ENCODE measurements around the gene UFL1. TPM values are rescaled to one million over a fixed set of nuclear protein-coding genes. Genes with fewer than 3 reads are reported as not detected.
"Not testable (repeated sequence)": the region's sequence is repeated elsewhere in the genome, so short reads cannot be mapped to it uniquely, and the experiment has no call there.

Gene UFL1
- total and polyA plus RNA-seq, 12 donors: 19.7 to 54.4 (median 32.5) TPM

GRCh38 chr6:96547654-96548053 lies 26.0 kb downstream of the UFL1 start:
- DNase-seq: no peak
- H3K27me3 ChIP-seq: no peaks in the 10 kb centered on the region
- no peaks in the 10 kb centered on the region for H3K4me1 ChIP-seq (replicated peaks in 1 of 2)
- H3K27ac ChIP-seq: no peak overlapping the region
- H3K36me3 ChIP-seq (replicated peaks in 1 of 2): peaks cover 0 to 67% of the 10 kb centered on the region in 2 donors
- TF ChIP-seq, protein P1, sequence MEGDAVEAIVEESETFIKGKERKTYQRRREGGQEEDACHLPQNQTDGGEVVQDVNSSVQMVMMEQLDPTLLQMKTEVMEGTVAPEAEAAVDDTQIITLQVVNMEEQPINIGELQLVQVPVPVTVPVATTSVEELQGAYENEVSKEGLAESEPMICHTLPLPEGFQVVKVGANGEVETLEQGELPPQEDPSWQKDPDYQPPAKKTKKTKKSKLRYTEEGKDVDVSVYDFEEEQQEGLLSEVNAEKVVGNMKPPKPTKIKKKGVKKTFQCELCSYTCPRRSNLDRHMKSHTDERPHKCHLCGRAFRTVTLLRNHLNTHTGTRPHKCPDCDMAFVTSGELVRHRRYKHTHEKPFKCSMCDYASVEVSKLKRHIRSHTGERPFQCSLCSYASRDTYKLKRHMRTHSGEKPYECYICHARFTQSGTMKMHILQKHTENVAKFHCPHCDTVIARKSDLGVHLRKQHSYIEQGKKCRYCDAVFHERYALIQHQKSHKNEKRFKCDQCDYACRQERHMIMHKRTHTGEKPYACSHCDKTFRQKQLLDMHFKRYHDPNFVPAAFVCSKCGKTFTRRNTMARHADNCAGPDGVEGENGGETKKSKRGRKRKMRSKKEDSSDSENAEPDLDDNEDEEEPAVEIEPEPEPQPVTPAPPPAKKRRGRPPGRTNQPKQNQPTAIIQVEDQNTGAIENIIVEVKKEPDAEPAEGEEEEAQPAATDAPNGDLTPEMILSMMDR (IDR thresholded peaks at IDR 0.05): no peak
- TF ChIP-seq POLR2A (IDR thresholded peaks at IDR 0.05): no peak
- no peak overlapping the region for H3K4me3 ChIP-seq
- intact Hi-C loops (cut with DNase I): no loop called here
- H3K9me3 ChIP-seq (replicated peaks in 1 of 3): no peaks in the 10 kb centered on the region
- WGBS, 4 donors: 93 to 97% (median 97%) methylated on average over 4 of the region's 4 CpGs

GRCh38 chr6:96554558-96554957 lies 33.0 kb downstream of the UFL1 start:
- H3K27ac ChIP-seq: no peak overlapping the region
- H3K4me3 ChIP-seq: no peak overlapping the region
- H3K4me1 ChIP-seq (replicated peaks in 1 of 2): no peaks in the 10 kb centered on the region
- TF ChIP-seq, protein P1 (IDR thresholded peaks at IDR 0.05): no peak
- TF ChIP-seq POLR2A (IDR thresholded peaks at IDR 0.05): no peak
- peaks cover 0 to 62% of the 10 kb centered on the region in 2 donors for H3K36me3 ChIP-seq (replicated peaks in 1 of 2)
- WGBS, 4 donors: 83 to 96% (median 92%) methylated on average over 4 of the region's 4 CpGs
- intact Hi-C loops (cut with DNase I): no loop called here
- no peak for DNase-seq
- H3K27me3 ChIP-seq: no peaks in the 10 kb centered on the region
- H3K9me3 ChIP-seq (replicated peaks in 1 of 3): no peaks in the 10 kb centered on the region

- H3K27ac ChIP-seq; H3K4me1 ChIP-seq (replicated peaks in 1 of 2); intact Hi-C loops (cut with DNase I); H3K4me3 ChIP-seq; H3K27me3 ChIP-seq; H3K9me3 ChIP-seq (replicated peaks in 1 of 3); DNase-seq: not testable (repeated sequence)
- peaks cover 0 to 12% of the 10 kb centered on the region in 2 donors for H3K36me3 ChIP-seq (replicated peaks in 1 of 2)
- 94 to 100% (median 97%) methylated on average over 2 of the region's 2 CpGs for WGBS, 4 donors
These were observed 38.1 kb downstream of the UFL1 start for GRCh38 chr6:96559740-96560139.

- no peaks in the 10 kb centered on the region for H3K27me3 ChIP-seq
- no peak for TF ChIP-seq POLR2A (IDR thresholded peaks at IDR 0.05)
- TF ChIP-seq, protein P1 (IDR thresholded peaks at IDR 0.05): no peak
- peak within 1 kb of the TSS in 1 of 4 donors; percentile 14 for H3K4me3 ChIP-seq
- intact Hi-C loops (cut with DNase I): no loop called here
- 12 to 30% (median 15%) methylated on average over 3 of the region's 3 CpGs for WGBS, 4 donors
- no peaks in the 10 kb centered on the region for H3K4me1 ChIP-seq (replicated peaks in 1 of 2)
- peak within 1 kb of the TSS in 2 of 5 donors; percentile 18 to 19 for H3K27ac ChIP-seq
- peaks cover 0 to 4% (median 0%) of the 10 kb centered on the region in 3 donors for H3K9me3 ChIP-seq (replicated peaks in 1 of 3)
- H3K36me3 ChIP-seq (replicated peaks in 1 of 2): no peaks in the 10 kb centered on the region
- DNase-seq: no peak
These were observed 41.3 kb downstream of the UFL1 start, which contains the start of gene FHL5 for GRCh38 chr6:96562886-96563285. FHL5 (plus strand) TSS chr6:96563128; CDS start chr6:96603614, 40,486 bp downstream.

DNA sequence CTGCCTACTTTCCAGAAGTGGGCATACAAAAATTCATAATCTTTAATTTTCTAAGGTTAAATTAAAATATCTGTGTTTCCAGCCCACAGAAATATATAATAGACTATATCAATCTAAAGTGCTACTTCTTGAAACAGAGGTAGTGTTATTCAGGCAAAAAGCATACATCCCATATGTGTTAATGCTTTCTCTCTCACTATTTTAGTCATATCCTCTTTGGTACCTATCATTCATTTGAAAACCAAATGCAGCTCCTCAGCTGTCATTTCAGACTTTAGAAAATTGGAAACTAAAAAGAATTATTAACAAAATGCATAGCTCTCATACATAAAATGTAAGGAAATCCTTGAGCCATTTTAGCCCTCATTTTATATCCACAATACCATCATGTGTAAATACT lies 42.2 kb downstream of the UFL1 start:
- peak overlapping the region in 1 of 5 donors; percentile 19 for H3K27ac ChIP-seq
- H3K4me1 ChIP-seq (replicated peaks in 1 of 2): no peaks in the 10 kb centered on the region
- H3K36me3 ChIP-seq (replicated peaks in 1 of 2): no peaks in the 10 kb centered on the region
- TF ChIP-seq POLR2A (IDR thresholded peaks at IDR 0.05): no peak
- TF ChIP-seq, protein P1 (IDR thresholded peaks at IDR 0.05): no peak
- H3K27me3 ChIP-seq: no peaks in the 10 kb centered on the region
- intact Hi-C loops (cut with DNase I): no loop called here
- peak overlapping the region in 1 of 4 donors; percentile 14 for H3K4me3 ChIP-seq
- H3K9me3 ChIP-seq (replicated peaks in 1 of 3): peaks cover 0 to 4% (median 0%) of the 10 kb centered on the region in 3 donors
- no peak for DNase-seq

All from adrenal gland (tissue), 12 donors.